GM23338 (cell line): ENCODE measurements around the gene ZCCHC17. TPM values are rescaled to one million over a fixed set of nuclear protein-coding genes. Genes with fewer than 3 reads are reported as not detected.

Experiments
- ATAC-seq: fragments of 200-7000 bp; cut with Tn5 transposase; 3 replicates; pipeline ENCODE4 v1.9.1; 2020
- DNase-seq: peaks from one replicate; pipeline ENCODE4 v3.0.0-alpha.2; 2015; ENCODE audit warnings: low spot score
- H2AFZ ChIP-seq: fragments of 200-600 bp; sonication (generic); 2 replicates; pipeline ENCODE4 v1.8.0; 2016; ENCODE audit warnings: antibody characterized with exemption, mild to moderate bottlenecking, moderate library complexity
- H3F3A ChIP-seq: fragments of 200-600 bp; sonication (generic); replicated peaks from 2 replicates; pipeline ENCODE4 v1.8.0; 2017; ENCODE audit warnings: antibody characterized with exemption, mixed run types, low read depth
- H3K27ac ChIP-seq: fragments of 200-600 bp; sonication (generic); 2 replicates; pipeline ENCODE4 v1.6.1; 2016; ENCODE audit warnings: low read depth
- H3K27me3 ChIP-seq: fragments of 200-600 bp; sonication (generic); 2 replicates; pipeline ENCODE4 v1.8.0; 2016; ENCODE audit warnings: mild to moderate bottlenecking, mixed run types, moderate library complexity; ENCODE audit not compliant: insufficient read depth
- H3K36me3 ChIP-seq: fragments of 200-600 bp; sonication (generic); 2 replicates; pipeline ENCODE4 v1.8.0; 2016; ENCODE audit warnings: mild to moderate bottlenecking; ENCODE audit not compliant: insufficient read depth
- H3K4me1 ChIP-seq: fragments of 200-600 bp; sonication (generic); 2 replicates; pipeline ENCODE4 v1.8.0; 2016; ENCODE audit warnings: mild to moderate bottlenecking, moderate library complexity; ENCODE audit not compliant: insufficient read depth
- H3K4me2 ChIP-seq: fragments of 200-600 bp; sonication (generic); 2 replicates; pipeline ENCODE4 v1.7.1; 2017; ENCODE audit warnings: mixed run types
- H3K4me3 ChIP-seq: fragments of 200-600 bp; sonication (generic); 2 replicates; pipeline ENCODE4 v1.6.1; 2016; ENCODE audit warnings: mixed run types
- H3K79me2 ChIP-seq: fragments of 200-600 bp; sonication (generic); replicated peaks from 2 replicates; pipeline ENCODE4 v1.8.0; 2017; ENCODE audit warnings: mild to moderate bottlenecking; ENCODE audit not compliant: insufficient read depth
- H3K9me2 ChIP-seq: fragments of 200-600 bp; sonication (generic); 2 replicates; pipeline ENCODE4 v1.8.0; 2017; ENCODE audit not compliant: insufficient read depth
- H4K20me1 ChIP-seq: fragments of 200-600 bp; sonication (generic); replicated peaks from 2 replicates; pipeline ENCODE4 v1.8.0; 2017; ENCODE audit warnings: mild to moderate bottlenecking; ENCODE audit not compliant: insufficient read depth
- H3K27ac Mint-ChIP-seq: 2 replicates; pipeline ENCODE4 v1.8.0; 2020; ENCODE audit warnings: inconsistent platforms, mild to moderate bottlenecking, moderate library complexity, mixed read lengths
- H3K27me3 Mint-ChIP-seq: 3 replicates; pipeline ENCODE4 v1.8.0; 2022; ENCODE audit warnings: low read depth, mild to moderate bottlenecking, moderate library complexity, mixed read lengths, inconsistent platforms; ENCODE audit not compliant: insufficient read depth, poor library complexity
- H3K36me3 Mint-ChIP-seq: 3 replicates; pipeline ENCODE4 v1.8.0; 2021; ENCODE audit warnings: low read depth, mild to moderate bottlenecking, inconsistent platforms, moderate library complexity, mixed read lengths
- H3K4me1 Mint-ChIP-seq: 3 replicates; pipeline ENCODE4 v1.8.0; 2020; ENCODE audit warnings: mild to moderate bottlenecking, inconsistent platforms, mixed read lengths
- H3K4me3 Mint-ChIP-seq: 3 replicates; pipeline ENCODE4 v1.8.0; 2021; ENCODE audit warnings: moderate library complexity, mild to moderate bottlenecking, inconsistent platforms, mixed read lengths
- H3K9me3 Mint-ChIP-seq: 3 replicates; pipeline ENCODE4 v1.8.0; 2020; ENCODE audit warnings: moderate library complexity, mild to moderate bottlenecking, inconsistent platforms, mixed read lengths
- CREB1 ChIP-seq: fragments of 250-450 bp; sonication (Bioruptor Pico); IDR thresholded peaks from 2 replicates; pipeline ENCODE4 v1.5.0; 2020; ENCODE audit warnings: low read depth, mild to moderate bottlenecking, moderate library complexity
- EZH2 ChIP-seq: fragments of 200-600 bp; sonication (generic); IDR thresholded peaks from one replicate; pipeline ENCODE4 v1.8.0; 2017; ENCODE audit warnings: antibody characterized with exemption, mild to moderate bottlenecking, low read depth; ENCODE audit not compliant: unreplicated experiment
- EZH2phosphoT487 ChIP-seq: fragments of 200-600 bp; sonication (generic); IDR thresholded peaks from one replicate; pipeline ENCODE4 v1.8.1; 2018; ENCODE audit warnings: antibody characterized with exemption; ENCODE audit not compliant: unreplicated experiment
- NANOG ChIP-seq: IDR thresholded peaks from 2 replicates; pipeline ENCODE4 v1.6.1; 2016; ENCODE audit warnings: antibody characterized with exemption, borderline replicate concordance
- POLR2AphosphoS5 ChIP-seq: IDR thresholded peaks from 2 replicates; pipeline ENCODE4 v1.6.1; 2016; ENCODE audit warnings: antibody characterized with exemption, low read depth
- STAT1 ChIP-seq: IDR thresholded peaks from one replicate; pipeline ENCODE4 v1.6.1; 2016; ENCODE audit warnings: antibody characterized with exemption; ENCODE audit not compliant: unreplicated experiment
- ZNF114 ChIP-seq: fragments of 250-450 bp; sonication (Bioruptor Pico); IDR thresholded peaks from 2 replicates; pipeline ENCODE4 v1.5.0; 2020; ENCODE audit warnings: mild to moderate bottlenecking, moderate library complexity
- ZNF331 ChIP-seq: fragments of 250-450 bp; sonication (Bioruptor Pico); IDR thresholded peaks from 2 replicates; pipeline ENCODE4 v1.5.0; 2020; ENCODE audit warnings: low read depth, mild to moderate bottlenecking, moderate library complexity
- polyA plus RNA-seq: library from polyadenylated mRNA; unstranded; fragments of >200 nt; fragmentation: Nextera tagmentation; extraction: Ambion mirVana; gene quantifications from 2 replicates; pipeline ENCODE4 v1.2.1, GENCODE V29; 2016
- total RNA-seq: library from RNA; depleted of rRNA; stranded (reverse); fragments of >200 nt; shearing (Covaris generic); gene quantifications from 2 replicates; pipeline ENCODE4 v1.2.3, GENCODE V29; 2014
- TF ChIP-seq, protein P1 (sequence below), 2 experiments: fragments of 200-600 bp in 1 of 2; sonication (generic) in 1 of 2; conservative IDR thresholded peaks; 2 replicates each; pipeline versions ENCODE4 v1.5.1 to v1.6.1; 2016 to 2017; ENCODE audit warnings: antibody characterized with exemption in 2 of 2, low read depth in 2 of 2, mild to moderate bottlenecking in 2 of 2, moderate library complexity in 1 of 2
- TF ChIP-seq, protein P2 (sequence below): IDR thresholded peaks from 2 replicates; pipeline ENCODE4 v1.6.1; 2016; ENCODE audit warnings: antibody characterized with exemption
- TF ChIP-seq, protein P3 (sequence below): IDR thresholded peaks from one replicate; pipeline ENCODE4 v1.6.1; 2018; ENCODE audit warnings: antibody characterized with exemption; ENCODE audit not compliant: unreplicated experiment
- TF ChIP-seq, protein P4 (sequence below): fragments of 250-450 bp; sonication (Bioruptor Pico); IDR thresholded peaks from 2 replicates; pipeline ENCODE4 v1.5.0; 2020; ENCODE audit warnings: mild to moderate bottlenecking, moderate library complexity

The ZCCHC17 gene
- total and polyA plus RNA-seq, 2 experiments from 2014 or later = 40.1 to 134 TPM

DNA sequence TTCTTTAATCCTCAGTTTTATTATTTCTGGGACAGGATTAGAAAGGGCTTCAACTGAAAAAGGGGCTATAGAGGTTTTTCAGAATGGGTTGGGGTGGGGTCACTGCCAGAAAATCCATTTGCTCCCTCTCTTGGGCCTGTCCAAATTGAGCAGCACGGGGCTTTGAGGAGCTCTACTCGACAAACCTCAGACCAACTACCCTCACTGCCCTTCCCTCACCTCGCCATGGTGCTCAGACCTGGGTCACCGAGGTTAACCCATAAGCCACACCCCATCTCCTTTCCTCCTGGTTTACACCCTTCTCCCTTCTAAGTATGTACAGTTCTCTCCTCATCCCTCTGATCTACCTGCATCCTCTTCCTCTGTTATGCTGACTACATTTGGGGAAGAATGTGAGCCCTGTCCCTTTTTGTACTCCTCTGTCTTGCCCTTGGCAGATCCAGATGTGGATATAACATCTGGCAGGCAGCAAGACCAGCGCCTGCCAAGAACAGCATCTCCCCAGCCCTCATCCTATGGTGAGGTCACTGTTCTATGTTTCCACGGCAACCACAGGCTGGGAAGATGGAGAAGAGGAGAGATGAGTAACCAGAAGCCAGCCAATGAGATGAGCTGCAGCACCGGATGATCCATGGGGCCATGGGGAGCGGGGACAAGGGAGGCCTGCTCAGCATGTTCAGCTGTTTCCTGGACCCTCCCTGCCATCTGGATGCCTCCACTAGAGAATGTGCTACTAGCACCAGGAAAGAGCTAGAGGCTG is 79.7 kb downstream of the ZCCHC17 start:
- Mint-ChIP-seq H3K4me1 (peaks cover 41% of the 10 kb centered on the region), H3K27ac (no peak overlapping the region), H3K36me3 (no peaks in the 10 kb centered on the region), H3K27me3 (peaks cover 16% of the 10 kb centered on the region), H3K4me3 (no peak overlapping the region; the same call in 2 of the 3 replicates), H3K9me3 (no peaks in the 10 kb centered on the region)
- Histone ChIP-seq H3K36me3 (no peaks in the 10 kb centered on the region), H3K4me1 (peaks cover 32% of the 10 kb centered on the region), H3K4me3 (no peak overlapping the region), H3K27ac (no peak overlapping the region), H3K79me2 (no peaks in the 10 kb centered on the region), H4K20me1 (no peaks in the 10 kb centered on the region), H3K27me3 (no peaks in the 10 kb centered on the region), H3F3A (peaks cover 18% of the 10 kb centered on the region; the same call in 1 of the 2 replicates), H2AFZ (no peak overlapping the region), H3K4me2 (peak overlapping the region; percentile 51; the same call in 1 of the 2 replicates), H3K9me2 (no peaks in the 10 kb centered on the region)
- no peak for ATAC-seq
- peak; percentile 73 for DNase-seq
- TF ChIP-seq, protein P1, sequence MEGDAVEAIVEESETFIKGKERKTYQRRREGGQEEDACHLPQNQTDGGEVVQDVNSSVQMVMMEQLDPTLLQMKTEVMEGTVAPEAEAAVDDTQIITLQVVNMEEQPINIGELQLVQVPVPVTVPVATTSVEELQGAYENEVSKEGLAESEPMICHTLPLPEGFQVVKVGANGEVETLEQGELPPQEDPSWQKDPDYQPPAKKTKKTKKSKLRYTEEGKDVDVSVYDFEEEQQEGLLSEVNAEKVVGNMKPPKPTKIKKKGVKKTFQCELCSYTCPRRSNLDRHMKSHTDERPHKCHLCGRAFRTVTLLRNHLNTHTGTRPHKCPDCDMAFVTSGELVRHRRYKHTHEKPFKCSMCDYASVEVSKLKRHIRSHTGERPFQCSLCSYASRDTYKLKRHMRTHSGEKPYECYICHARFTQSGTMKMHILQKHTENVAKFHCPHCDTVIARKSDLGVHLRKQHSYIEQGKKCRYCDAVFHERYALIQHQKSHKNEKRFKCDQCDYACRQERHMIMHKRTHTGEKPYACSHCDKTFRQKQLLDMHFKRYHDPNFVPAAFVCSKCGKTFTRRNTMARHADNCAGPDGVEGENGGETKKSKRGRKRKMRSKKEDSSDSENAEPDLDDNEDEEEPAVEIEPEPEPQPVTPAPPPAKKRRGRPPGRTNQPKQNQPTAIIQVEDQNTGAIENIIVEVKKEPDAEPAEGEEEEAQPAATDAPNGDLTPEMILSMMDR (conservative IDR thresholded peaks at IDR 0.05; ENCODE audit: low read depth in 2 of 2) = no peak
- TF ChIP-seq, protein P2, sequence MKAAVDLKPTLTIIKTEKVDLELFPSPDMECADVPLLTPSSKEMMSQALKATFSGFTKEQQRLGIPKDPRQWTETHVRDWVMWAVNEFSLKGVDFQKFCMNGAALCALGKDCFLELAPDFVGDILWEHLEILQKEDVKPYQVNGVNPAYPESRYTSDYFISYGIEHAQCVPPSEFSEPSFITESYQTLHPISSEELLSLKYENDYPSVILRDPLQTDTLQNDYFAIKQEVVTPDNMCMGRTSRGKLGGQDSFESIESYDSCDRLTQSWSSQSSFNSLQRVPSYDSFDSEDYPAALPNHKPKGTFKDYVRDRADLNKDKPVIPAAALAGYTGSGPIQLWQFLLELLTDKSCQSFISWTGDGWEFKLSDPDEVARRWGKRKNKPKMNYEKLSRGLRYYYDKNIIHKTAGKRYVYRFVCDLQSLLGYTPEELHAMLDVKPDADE = no peak
- TF ChIP-seq ZNF114 (CRISPR knock-in tag) = no peak
- TF ChIP-seq, protein P3, sequence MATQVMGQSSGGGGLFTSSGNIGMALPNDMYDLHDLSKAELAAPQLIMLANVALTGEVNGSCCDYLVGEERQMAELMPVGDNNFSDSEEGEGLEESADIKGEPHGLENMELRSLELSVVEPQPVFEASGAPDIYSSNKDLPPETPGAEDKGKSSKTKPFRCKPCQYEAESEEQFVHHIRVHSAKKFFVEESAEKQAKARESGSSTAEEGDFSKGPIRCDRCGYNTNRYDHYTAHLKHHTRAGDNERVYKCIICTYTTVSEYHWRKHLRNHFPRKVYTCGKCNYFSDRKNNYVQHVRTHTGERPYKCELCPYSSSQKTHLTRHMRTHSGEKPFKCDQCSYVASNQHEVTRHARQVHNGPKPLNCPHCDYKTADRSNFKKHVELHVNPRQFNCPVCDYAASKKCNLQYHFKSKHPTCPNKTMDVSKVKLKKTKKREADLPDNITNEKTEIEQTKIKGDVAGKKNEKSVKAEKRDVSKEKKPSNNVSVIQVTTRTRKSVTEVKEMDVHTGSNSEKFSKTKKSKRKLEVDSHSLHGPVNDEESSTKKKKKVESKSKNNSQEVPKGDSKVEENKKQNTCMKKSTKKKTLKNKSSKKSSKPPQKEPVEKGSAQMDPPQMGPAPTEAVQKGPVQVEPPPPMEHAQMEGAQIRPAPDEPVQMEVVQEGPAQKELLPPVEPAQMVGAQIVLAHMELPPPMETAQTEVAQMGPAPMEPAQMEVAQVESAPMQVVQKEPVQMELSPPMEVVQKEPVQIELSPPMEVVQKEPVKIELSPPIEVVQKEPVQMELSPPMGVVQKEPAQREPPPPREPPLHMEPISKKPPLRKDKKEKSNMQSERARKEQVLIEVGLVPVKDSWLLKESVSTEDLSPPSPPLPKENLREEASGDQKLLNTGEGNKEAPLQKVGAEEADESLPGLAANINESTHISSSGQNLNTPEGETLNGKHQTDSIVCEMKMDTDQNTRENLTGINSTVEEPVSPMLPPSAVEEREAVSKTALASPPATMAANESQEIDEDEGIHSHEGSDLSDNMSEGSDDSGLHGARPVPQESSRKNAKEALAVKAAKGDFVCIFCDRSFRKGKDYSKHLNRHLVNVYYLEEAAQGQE = no peak
- no peak for TF ChIP-seq CREB1 (CRISPR knock-in tag)
- TF ChIP-seq POLR2AphosphoS5 = no peak
- no peak for TF ChIP-seq NANOG
- no peak for TF ChIP-seq EZH2
- TF ChIP-seq, protein P4, sequence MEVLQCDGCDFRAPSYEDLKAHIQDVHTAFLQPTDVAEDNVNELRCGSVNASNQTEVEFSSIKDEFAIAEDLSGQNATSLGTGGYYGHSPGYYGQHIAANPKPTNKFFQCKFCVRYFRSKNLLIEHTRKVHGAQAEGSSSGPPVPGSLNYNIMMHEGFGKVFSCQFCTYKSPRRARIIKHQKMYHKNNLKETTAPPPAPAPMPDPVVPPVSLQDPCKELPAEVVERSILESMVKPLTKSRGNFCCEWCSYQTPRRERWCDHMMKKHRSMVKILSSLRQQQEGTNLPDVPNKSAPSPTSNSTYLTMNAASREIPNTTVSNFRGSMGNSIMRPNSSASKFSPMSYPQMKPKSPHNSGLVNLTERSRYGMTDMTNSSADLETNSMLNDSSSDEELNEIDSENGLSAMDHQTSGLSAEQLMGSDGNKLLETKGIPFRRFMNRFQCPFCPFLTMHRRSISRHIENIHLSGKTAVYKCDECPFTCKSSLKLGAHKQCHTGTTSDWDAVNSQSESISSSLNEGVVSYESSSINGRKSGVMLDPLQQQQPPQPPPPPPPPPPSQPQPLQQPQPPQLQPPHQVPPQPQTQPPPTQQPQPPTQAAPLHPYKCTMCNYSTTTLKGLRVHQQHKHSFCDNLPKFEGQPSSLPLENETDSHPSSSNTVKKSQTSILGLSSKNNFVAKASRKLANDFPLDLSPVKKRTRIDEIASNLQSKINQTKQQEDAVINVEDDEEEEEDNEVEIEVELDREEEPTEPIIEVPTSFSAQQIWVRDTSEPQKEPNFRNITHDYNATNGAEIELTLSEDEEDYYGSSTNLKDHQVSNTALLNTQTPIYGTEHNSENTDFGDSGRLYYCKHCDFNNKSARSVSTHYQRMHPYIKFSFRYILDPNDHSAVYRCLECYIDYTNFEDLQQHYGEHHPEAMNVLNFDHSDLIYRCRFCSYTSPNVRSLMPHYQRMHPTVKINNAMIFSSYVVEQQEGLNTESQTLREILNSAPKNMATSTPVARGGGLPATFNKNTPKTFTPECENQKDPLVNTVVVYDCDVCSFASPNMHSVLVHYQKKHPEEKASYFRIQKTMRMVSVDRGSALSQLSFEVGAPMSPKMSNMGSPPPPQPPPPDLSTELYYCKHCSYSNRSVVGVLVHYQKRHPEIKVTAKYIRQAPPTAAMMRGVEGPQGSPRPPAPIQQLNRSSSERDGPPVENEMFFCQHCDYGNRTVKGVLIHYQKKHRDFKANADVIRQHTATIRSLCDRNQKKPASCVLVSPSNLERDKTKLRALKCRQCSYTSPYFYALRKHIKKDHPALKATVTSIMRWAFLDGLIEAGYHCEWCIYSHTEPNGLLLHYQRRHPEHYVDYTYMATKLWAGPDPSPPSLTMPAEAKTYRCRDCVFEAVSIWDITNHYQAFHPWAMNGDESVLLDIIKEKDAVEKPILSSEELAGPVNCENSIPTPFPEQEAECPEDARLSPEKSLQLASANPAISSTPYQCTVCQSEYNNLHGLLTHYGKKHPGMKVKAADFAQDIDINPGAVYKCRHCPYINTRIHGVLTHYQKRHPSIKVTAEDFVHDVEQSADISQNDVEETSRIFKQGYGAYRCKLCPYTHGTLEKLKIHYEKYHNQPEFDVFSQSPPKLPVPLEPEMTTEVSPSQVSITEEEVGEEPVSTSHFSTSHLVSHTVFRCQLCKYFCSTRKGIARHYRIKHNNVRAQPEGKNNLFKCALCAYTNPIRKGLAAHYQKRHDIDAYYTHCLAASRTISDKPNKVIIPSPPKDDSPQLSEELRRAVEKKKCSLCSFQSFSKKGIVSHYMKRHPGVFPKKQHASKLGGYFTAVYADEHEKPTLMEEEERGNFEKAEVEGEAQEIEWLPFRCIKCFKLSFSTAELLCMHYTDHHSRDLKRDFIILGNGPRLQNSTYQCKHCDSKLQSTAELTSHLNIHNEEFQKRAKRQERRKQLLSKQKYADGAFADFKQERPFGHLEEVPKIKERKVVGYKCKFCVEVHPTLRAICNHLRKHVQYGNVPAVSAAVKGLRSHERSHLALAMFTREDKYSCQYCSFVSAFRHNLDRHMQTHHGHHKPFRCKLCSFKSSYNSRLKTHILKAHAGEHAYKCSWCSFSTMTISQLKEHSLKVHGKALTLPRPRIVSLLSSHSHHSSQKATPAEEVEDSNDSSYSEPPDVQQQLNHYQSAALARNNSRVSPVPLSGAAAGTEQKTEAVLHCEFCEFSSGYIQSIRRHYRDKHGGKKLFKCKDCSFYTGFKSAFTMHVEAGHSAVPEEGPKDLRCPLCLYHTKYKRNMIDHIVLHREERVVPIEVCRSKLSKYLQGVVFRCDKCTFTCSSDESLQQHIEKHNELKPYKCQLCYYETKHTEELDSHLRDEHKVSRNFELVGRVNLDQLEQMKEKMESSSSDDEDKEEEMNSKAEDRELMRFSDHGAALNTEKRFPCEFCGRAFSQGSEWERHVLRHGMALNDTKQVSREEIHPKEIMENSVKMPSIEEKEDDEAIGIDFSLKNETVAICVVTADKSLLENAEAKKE (CRISPR knock-in tag) = no peak
- TF ChIP-seq STAT1 = no peak
- TF ChIP-seq EZH2phosphoT487 = no peak
- no peak for TF ChIP-seq ZNF331
